NCI-H2196 treated with DMSO at 0.1 percent for 48 hours (cell line): ENCODE results near the gene BRICD5.

Experiments
- DNase-seq: peaks from one replicate; lab custom pipeline; 2025; ENCODE audit not compliant: unreplicated experiment; lab: John Stamatoyannopoulos, UW

The BRICD5 gene

DNA sequence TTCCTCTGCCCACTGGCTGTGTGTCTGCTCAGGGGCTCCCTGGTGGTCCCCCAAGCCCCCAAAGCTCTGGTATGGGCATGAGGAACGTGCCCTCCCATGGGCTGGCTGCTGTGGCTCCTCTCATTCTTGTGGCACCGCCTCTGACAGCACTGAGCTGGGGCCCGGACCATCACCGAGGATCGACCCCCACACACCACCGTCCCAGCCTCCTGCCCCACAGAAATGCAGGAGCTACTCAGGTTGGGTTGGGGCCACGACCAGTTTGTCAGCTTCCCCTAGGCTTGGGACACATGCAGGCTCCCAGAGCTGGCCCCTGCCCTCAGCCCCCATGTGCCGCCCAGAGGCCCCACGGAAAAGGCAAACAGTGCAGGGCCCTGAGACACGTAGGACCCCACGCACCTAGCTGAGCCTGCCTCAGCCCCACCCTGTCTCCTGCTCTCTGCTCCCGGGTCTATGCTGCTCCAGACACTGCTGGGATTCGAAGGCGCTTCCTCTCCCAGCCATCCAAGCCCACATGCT lies 11.0 kb downstream of the BRICD5 start:
- no peak for DNase-seq

DNA sequence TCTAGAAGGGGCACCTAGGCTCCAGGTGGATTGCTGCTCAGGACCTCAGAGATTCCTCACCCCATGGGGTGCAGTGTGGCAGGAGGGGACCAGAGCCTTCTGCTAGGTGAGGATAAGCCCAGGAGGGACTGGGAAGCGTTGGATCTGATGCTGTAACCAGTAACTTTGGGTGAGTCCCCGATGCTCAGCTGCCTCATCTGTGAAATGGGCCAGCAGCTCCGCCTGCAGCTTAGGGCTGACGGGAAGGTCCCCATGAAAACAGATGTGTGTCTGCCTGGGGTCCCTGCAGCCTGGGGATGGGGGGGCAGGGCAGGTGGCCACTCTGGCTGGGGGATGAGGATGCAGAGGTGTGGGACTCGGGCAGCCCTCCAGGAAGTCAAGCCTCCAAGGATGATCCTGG lies 11.6 kb downstream of the BRICD5 start:
- no peak for DNase-seq

DNA sequence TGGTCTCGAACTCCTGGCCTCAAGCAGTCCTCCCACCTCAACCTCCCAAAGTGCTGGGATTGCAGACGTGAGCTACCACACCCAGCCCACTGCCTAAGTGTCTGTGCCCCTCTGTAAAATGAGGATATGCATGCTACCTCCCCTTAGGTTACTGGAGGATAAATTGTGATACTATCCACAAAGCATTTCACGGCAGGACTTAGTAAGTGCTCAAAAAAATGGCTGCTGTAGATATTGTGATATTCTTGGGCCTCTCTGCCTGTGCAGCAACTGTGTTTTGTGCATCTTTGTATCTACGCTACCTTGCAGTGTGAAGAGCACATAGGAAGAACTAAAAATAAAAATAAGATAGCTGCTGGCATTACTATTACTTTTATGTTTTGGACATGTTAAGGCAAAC lies 12.4 kb downstream of the BRICD5 start:
- DNase-seq = no peak

DNA sequence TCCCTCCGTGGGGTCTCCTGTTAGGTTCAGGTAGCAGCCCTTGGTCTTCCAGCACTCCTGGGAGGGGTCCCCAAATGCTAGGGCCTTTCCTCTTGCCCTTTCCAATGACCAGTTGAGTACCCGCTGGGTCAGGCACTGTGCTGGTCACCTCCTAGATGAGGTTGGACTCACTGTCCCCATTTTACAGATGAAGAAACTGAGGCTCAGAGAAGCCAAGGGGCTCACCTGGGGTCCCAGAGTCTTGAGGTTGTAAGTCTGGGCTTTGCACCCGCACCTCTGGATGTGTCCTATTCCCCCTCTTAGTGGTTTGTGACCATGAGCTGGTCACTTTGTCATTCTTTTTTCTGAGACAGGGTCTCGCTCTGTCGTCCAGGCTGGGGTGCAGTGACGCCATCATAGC lies 12.9 kb downstream of the BRICD5 start:
- DNase-seq = no peak

DNA sequence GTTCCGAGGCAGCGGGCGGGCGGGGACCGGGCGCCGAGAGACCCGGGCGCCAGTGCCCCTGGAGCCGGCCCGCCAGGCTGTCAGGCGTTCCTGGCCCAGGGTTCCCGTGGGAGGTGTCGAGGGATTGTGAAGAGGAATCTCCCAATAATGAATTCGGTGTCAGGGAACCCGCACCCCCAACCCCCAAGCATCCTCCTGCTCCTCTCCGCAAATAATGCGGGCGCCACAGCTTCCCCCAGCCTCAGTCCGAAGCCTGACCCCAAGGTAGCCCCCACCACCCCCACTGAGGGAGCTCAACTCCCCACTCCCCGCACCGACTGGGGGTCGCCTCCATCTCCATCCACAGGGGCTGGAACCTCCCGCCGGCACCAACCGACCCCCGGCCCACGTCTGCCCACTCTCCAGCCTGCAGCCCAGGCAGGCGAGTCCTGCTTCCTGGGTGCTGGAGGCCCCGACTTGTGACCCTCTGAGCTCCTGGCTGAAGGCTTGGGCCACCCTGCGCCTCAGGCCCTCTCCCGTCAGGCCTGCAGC lies 13.6 kb downstream of the BRICD5 start:
- no peak for DNase-seq

DNA sequence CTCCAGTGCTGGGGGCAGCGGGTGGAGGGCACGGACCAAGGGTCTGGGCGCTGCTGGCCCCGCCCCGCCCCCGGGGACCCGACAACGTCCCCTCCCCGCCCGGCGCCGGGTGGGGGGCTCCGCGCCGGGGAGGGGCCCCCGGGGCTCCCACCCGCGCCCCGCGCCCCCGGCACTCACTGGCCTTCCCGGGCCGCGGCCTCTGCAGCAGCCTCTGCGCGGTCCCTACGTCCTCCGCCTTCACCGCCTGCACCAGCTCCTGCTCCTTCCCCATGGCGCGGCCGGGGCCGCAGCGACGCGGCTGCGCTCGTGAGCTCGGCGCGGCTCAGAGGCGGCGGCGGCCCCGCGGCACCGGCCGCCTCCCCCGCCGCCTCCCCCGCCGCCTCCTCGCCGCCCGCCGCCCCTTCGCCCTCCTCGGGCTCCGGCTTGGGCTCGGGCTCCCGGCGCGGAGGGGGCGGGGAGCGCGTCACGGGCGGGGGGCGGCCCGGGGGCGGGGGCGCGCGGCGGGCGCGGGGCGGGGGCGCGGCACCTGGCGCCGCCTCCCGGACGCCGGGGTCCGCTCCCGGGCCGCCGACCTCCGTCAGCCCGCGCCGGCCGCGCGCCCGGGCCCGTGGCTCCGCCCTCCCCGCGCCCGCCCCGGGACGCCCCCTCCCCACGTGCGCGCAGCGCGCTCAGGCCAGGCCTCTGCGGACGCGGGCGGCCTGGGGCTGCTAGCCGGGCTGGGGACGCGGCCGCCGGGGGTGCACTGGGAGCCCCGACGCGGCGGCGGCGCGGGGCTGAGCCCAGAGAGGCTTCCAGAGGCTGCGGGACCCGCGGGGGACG lies 14.3 kb downstream of the BRICD5 start, which contains the start of gene CASKIN1:
Gene CASKIN1 (minus strand): TSS at position 444 of the 819 bp plus-strand sequence. CDS start 173 bp downstream, at position 271.
- DNase-seq = no peak

DNA sequence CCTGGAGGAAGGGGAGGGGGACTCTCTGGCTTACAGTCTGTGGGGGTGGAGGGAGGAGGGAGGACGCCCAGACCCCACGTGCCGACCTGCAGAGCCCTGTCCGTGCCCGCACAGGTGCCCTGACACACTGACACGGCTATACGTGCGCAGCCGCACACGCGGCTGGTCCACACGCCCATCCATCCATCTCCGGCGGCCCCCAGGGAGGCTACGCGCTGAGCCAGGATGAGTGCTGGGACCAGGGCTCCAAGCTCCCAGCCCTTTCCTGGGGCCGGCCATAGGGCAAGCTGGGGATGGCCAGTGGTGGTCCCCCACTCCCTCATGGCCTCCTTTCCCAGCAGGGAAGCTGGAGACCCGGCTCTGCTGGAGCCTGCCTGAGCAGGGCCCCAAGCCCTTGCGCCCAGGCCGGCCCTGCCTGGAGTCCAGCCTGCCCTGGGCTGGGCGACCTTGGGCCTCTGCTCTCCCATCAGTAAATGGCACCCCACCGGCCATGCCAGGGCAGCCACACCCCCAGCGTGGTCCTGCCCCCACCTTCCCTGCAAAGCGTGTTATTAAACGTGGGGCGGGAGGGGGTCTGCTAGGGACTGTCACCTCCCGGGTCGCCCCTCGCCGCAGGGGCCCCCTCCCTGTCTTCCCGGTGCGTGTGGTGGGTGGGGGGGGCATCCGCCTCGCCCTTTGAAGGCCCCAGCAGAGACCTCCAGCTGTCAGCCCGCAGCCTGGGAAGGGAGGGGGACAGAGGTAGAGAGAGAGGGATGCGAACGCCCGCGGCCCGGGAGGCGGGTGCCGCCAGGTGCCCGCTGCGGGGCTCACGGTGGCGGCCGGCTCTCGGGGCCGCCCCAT lies 15.1 kb downstream of the BRICD5 start:
- DNase-seq = no peak

DNA sequence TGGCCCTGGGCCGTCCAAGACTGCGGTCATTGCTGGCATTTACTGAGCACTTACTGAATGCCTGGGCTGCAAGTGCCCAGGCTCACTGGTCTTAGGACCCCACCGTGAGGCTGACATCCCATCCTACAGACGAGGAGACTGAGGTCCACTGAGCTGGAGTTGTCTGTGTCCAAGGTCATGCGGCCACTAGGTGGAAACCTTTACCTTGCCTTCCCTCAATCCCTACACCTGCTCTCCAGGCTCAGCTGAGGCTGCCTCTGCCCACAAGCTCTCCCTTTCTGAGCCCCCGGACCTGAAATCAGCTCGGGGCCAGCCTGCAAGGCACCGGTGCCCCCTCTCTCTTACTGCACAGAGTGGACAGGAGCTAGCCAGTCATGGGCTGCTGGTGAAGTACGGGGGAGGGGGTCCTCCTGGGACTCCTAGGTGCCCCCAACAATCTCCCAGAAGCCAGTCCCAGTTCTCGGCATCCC lies 15.8 kb downstream of the BRICD5 start:
- peak; percentile 14 for DNase-seq

DNA sequence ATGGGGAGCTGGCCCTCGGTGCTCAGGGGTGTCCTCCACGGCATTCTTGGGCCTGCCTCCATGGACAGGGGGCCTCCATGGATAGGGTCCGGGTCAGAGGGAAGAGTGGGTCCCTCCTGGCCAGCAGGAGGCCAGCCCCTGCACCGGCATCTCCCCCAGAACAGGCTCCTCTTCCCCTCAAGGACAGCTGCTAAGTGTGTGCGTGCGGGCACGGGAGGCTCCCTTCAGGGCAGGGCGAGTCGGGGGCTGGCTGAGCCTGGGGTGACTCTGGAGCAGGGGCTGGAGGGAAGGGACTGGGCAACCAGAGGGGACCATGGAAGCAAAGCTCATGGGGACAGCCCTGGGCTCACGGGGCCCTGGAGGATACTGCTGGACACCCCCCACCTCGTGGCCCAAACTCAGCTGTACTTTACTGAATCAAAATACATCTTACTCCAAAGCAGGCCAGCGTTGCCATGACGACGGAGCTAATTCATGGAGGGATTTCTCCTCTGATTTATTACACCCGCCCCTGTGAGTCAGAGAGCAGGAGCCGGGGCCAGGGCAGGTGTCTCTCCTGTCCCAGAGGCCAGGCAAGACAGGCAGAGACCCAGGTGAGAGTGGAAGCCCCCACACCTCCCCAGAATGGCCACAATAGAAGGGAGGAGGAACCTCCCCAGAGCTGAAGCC lies 16.4 kb downstream of the BRICD5 start:
- DNase-seq = no peak

DNA sequence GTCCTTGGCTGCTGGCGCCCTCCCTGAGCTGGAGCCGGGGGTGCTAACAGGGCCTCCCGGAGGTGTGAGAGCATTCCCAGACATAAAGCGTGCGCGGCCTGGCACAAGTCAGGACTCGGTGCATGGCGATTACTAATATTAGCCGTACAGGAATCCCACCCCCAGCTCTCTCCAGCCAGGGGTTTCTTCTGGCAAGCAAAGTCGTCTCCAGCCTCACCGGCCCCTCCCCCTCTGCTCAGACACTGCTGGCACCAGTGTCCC lies 19.3 kb downstream of the BRICD5 start:
- DNase-seq = no peak

DNA sequence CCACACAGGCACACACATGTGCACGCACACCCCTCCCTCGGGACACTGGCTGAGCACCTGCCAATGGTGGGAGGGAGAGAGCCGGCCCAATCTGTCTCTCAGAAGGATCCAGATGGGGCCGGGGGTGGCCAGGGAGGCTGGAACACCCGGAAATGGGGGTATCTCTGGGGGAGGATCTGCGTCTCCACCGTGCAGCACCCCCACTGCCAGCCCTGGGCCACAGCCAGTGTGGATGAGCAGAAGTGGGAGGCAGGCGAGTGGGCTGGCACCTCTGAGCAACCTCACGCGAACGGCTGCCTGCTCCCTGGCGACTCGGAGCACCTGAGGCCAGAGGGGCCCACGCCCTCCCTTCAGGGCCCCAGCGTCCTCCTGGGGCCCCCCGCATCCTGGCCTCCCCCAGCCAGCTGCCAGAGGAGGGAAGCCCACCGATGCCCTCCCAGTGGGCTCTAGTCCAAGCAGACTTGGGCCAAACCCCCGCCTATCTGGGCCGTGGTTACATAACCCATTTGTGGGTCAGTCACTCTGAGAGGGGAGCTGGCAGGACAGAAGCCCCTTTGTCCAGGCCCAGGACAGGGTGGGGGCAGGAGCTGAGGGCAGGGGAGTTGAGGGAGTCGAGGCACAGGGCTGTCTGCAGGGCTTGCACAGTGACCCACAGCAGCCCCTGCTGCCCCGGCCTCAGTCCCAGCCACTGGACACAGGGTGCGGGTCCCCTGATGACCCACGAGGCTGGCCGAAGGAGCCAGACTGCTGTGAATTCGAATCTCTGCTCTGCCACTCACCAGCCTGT lies 19.8 kb downstream of the BRICD5 start:
- no peak for DNase-seq

DNA sequence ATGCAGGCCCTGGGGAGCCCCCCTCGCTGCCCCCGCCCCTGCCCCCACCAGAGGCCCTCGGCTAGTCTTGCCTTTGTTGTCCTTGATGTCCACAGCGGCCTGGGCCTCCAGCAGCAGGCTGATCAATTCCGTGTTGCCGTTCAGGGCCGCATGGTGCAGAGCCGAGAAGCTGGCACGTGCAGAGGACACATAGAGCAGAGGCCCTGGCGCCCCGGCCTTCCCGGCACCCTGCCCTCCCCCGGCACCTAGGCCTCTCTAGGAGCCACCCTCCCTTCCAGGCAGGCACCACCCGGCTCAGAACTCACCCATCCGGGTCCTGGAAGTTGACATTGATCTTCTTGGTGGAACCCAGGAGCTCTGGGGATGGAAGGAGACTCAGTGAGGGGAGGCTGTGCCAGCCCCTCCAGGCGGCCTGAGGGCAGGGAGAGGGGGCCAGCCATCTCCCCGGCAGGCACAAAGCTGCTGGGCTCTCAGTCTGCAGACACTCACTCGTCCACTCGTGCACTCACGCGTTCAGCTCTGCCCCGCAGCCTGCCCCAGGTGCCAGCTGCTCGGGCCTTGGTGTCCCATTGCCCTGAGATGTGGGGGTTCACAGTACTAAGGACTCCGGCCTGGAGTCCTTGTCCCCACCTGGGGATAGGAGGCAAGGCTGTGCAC lies 20.5 kb downstream of the BRICD5 start:
- no peak for DNase-seq

DNA sequence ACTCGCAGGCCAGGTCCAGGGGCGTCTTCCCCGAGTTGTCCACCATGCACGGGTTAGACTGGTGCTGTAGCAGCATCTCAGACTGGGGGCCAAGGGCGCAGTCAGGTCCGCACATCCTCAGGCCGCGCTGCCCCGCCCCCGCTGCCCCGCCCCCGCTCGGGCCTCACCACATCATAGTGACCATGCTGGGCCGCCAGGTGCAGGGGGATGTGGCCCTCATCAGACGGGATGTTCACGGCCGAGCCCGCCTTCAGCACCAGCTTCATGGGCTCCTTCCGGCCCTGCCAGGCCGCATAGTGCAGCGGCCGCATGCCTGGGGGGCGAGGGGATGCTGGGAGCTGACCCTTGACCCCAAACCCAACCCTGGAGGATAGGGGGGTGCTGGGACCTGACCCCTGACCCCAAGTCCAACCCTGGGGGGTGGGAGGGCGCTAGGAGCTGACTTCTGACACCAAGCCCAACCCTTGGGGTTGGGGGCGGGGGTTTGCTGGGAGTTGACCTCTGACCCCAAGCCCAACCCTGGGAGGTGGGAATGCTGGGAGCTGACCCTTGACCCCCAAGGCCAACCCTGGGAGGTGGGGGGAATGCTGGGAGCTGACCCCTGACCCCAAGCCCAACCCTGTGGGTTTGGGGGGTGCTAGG lies 21.3 kb downstream of the BRICD5 start:
- no peak for DNase-seq

DNA sequence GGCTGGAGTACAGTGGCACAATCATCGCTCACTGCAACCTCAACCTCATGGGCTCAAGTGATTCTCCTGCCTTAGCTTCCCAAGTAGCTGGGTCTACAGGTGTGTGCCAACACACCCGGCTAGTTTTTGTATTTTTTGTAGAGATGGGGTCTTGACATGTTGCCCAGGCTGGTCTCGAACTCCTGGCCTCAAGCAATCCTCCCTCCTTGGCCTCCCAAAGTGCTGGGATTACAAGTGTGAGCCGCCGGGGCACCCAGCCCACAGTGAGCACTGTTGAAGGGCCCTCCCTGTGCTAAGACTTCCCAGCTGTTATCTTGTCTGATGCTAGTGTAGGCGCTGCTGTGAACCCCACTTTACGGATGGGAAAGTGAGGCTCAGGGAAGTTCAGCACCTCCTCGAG lies 22.3 kb downstream of the BRICD5 start:
- DNase-seq = no peak

DNA sequence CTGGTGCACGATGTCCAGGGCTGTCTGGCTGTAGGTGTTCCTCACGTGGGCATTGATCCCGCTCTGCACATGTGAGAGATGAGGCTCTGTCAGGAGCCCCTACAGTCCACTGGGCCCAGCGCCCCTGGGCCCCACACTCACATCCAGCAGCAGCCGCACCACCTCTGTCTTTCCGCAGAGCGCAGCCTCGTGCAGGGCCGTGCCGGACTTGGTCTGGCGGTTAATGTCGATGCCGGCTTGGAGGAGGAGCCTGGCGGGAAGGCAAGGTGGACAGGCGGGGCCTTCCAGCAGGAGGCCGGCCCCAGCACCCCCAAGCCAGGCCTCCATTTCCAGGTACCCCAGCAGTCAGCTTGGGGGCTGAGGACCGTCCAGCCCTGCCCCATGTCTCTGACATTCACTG lies 23.5 kb downstream of the BRICD5 start:
- DNase-seq = no peak

DNA sequence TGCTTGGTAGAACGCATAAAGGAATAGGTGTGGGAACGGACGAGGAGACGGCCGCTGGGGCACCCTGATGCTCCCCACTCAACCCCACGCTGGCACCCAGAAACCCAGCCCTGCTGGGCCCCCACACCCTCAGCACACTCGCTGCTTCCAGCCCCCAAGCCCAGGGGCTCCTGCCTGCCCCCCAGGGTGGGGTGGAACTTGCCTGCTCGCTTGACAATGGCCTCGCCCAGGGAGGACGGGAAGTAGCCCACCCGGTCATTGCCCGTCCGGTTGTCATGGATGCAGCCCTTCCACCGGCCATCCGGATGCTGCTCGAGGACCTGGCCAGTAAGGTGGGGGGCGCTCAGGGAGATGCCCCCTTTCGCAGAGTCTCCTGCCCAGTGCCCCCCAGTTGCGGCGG lies 24.2 kb downstream of the BRICD5 start:
- no peak for DNase-seq

DNA sequence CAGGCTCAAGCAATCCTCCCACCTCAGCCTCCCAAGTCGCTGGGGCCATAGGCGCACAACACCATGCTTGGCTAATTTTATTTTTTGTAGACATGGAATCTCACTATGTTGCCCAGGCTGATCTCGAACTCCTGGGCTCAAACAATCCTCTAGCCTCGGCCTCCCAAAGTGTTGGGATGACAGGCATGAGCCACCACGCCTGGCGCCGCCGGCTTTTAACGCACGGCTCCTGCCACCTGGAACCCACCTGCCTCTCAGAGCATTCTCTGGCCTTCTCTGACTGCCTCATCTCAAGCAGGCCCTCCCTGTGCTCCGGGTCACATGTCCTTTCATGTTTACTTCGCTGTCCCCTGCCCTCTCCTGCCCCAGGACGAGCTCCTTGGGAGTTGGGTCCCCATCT lies 24.6 kb downstream of the BRICD5 start:
- DNase-seq = no peak

DNA sequence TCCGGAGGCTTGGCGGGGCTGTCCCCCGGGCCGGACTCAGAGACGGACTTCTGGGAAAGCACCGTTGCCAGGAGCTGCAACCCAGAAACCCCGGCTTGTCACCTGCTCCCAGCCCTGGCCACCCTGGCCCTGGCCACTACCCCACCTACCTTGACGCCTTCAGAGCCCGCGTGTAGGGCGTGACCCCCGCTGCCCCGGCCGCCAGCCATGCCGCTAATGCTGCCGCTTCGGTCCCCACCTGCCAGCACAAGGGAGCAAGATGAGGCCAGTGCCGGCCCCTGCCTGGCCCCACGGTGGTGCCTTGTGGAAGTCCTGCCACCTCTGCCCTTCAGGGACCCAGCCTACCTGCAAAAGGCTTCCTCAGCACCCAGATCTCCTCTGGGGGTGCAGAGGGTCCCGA lies 25.7 kb downstream of the BRICD5 start:
- no peak for DNase-seq

DNA sequence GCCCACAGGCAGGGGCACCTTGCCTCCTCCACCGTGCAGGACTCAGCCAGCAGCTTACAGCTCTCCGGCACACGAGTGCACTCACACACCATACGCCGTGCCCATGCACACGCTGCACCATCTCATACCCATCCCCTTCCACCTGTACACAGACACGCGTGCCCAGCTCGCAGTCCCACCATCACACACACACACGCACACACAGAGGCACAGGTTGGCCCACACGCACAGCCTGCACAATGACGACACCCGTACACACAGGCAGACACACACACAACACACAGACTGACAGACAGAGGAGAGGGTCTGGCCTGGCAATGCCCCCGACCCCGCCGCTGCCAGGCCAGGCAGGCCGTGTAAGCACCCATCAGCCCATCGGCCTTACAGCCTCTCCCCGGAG lies 26.3 kb downstream of the BRICD5 start:
- DNase-seq = no peak

DNA sequence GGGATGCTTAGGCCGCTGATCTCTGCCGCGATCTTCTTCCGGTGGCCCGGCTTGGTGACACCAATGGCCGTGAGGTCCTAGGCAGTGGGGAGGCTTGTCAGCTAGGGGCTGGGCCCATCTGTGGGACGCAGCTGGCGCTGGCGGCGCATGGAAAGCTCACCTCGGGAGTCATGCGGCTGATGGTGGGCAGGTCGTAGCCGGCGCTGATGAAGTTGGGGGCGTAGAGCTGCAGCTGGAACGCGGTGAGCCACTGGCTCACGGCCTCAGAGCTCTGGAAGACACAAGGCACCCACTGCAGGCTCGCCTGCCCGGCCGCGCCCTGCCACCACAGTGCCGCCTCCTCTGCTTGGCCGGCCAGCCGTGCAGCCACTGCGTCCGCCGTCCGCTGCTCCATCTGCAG lies 27.0 kb downstream of the BRICD5 start:
- DNase-seq = no peak
